ENCODE results near the gene BNIP5.
A peak's percentile ranks its signal among the peaks of the same experiment; 100 is the strongest.

DNA sequence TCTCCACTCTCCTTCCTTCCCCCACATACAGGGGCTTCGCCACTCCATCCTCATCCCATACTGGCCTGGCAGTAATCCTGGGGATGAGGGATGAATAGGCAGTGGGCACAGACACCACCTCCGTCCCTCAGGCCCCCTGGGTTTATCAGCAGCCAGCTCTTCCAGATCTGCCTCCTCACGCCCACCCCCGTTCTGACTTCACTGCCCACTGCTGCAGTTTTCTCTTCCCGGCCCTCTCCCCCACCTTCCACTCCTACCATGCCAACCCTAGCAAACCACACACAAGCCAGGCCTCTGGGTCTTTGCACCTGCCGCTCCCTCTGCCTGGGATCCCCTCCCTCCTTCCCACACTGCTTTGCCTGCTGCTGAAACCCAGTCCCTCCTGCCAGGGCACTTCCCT is 44.5 kb downstream of the BNIP5 start:
- TF ChIP-seq, protein P1, sequence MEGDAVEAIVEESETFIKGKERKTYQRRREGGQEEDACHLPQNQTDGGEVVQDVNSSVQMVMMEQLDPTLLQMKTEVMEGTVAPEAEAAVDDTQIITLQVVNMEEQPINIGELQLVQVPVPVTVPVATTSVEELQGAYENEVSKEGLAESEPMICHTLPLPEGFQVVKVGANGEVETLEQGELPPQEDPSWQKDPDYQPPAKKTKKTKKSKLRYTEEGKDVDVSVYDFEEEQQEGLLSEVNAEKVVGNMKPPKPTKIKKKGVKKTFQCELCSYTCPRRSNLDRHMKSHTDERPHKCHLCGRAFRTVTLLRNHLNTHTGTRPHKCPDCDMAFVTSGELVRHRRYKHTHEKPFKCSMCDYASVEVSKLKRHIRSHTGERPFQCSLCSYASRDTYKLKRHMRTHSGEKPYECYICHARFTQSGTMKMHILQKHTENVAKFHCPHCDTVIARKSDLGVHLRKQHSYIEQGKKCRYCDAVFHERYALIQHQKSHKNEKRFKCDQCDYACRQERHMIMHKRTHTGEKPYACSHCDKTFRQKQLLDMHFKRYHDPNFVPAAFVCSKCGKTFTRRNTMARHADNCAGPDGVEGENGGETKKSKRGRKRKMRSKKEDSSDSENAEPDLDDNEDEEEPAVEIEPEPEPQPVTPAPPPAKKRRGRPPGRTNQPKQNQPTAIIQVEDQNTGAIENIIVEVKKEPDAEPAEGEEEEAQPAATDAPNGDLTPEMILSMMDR (tag by site-specific recombination; IDR thresholded peaks at IDR 0.05): no peak
- no peak for TF ChIP-seq ZNF24 (tag by site-specific recombination; IDR thresholded peaks at IDR 0.05)
- TF ChIP-seq GLI4 (tag by site-specific recombination; IDR thresholded peaks at IDR 0.05): no peak
- TF ChIP-seq, protein P2, sequence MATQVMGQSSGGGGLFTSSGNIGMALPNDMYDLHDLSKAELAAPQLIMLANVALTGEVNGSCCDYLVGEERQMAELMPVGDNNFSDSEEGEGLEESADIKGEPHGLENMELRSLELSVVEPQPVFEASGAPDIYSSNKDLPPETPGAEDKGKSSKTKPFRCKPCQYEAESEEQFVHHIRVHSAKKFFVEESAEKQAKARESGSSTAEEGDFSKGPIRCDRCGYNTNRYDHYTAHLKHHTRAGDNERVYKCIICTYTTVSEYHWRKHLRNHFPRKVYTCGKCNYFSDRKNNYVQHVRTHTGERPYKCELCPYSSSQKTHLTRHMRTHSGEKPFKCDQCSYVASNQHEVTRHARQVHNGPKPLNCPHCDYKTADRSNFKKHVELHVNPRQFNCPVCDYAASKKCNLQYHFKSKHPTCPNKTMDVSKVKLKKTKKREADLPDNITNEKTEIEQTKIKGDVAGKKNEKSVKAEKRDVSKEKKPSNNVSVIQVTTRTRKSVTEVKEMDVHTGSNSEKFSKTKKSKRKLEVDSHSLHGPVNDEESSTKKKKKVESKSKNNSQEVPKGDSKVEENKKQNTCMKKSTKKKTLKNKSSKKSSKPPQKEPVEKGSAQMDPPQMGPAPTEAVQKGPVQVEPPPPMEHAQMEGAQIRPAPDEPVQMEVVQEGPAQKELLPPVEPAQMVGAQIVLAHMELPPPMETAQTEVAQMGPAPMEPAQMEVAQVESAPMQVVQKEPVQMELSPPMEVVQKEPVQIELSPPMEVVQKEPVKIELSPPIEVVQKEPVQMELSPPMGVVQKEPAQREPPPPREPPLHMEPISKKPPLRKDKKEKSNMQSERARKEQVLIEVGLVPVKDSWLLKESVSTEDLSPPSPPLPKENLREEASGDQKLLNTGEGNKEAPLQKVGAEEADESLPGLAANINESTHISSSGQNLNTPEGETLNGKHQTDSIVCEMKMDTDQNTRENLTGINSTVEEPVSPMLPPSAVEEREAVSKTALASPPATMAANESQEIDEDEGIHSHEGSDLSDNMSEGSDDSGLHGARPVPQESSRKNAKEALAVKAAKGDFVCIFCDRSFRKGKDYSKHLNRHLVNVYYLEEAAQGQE (tag by site-specific recombination; IDR thresholded peaks at IDR 0.05): no peak
- no peak for TF ChIP-seq SP2 (tag by site-specific recombination; IDR thresholded peaks at IDR 0.05)
- no peak for TF ChIP-seq ZNF600 (tag by site-specific recombination; IDR thresholded peaks at IDR 0.05)
- TF ChIP-seq EGR2 (tag by site-specific recombination; IDR thresholded peaks at IDR 0.05; ENCODE audit: low read depth): peak; percentile 99
- TF ChIP-seq, protein P3, sequence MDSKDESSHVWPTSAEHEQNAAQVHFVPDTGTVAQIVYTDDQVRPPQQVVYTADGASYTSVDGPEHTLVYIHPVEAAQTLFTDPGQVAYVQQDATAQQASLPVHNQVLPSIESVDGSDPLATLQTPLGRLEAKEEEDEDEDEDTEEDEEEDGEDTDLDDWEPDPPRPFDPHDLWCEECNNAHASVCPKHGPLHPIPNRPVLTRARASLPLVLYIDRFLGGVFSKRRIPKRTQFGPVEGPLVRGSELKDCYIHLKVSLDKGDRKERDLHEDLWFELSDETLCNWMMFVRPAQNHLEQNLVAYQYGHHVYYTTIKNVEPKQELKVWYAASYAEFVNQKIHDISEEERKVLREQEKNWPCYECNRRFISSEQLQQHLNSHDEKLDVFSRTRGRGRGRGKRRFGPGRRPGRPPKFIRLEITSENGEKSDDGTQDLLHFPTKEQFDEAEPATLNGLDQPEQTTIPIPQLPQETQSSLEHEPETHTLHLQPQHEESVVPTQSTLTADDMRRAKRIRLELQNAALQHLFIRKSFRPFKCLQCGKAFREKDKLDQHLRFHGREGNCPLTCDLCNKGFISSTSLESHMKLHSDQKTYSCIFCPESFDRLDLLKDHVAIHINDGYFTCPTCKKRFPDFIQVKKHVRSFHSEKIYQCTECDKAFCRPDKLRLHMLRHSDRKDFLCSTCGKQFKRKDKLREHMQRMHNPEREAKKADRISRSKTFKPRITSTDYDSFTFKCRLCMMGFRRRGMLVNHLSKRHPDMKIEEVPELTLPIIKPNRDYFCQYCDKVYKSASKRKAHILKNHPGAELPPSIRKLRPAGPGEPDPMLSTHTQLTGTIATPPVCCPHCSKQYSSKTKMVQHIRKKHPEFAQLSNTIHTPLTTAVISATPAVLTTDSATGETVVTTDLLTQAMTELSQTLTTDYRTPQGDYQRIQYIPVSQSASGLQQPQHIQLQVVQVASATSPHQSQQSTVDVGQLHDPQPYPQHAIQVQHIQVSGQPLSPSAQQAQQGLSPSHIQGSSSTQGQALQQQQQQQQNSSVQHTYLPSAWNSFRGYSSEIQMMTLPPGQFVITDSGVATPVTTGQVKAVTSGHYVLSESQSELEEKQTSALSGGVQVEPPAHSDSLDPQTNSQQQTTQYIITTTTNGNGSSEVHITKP (tag by site-specific recombination; IDR thresholded peaks at IDR 0.05): no peak
- TF ChIP-seq ZFP37 (tag by site-specific recombination; IDR thresholded peaks at IDR 0.05): no peak
- no peak for TF ChIP-seq OSR2 (tag by site-specific recombination; IDR thresholded peaks at IDR 0.05)
